Mucosa of descending colon (tissue), 3 donors: ENCODE results near the gene CEMIP. TPM values are rescaled to one million over a fixed set of nuclear protein-coding genes. Genes with fewer than 3 reads are reported as not detected.

Experiments used
- ATAC-seq: fragments of 200-7000 bp; cut with Tn5 transposase; one replicate; pipeline ENCODE4 v1.9.1; 2020; ENCODE audit warnings: mild to moderate bottlenecking, moderate library complexity
- DNase-seq, 3 donors: peaks; one replicate each; pipeline ENCODE4 v3.0.0-alpha.2; 2020
- H3K36me3 ChIP-seq: fragments of 200-600 bp; one replicate; pipeline ENCODE4 v1.8.0; 2021; ENCODE audit warnings: low read depth, mild to moderate bottlenecking
- H3K4me1 ChIP-seq: fragments of 200-600 bp; one replicate; pipeline ENCODE4 v1.8.0; 2021; ENCODE audit warnings: low read depth, mild to moderate bottlenecking
- H3K4me3 ChIP-seq: fragments of 200-600 bp; one replicate; pipeline ENCODE4 v1.8.0; 2021; ENCODE audit warnings: mild to moderate bottlenecking
- H3K9me3 ChIP-seq: fragments of 200-600 bp; one replicate; pipeline ENCODE4 v1.8.0; 2021; ENCODE audit warnings: mild to moderate bottlenecking
- CTCF ChIP-seq: fragments of 200-600 bp; IDR thresholded peaks from one replicate; pipeline ENCODE4 v1.8.0; 2022; ENCODE audit warnings: antibody characterized with exemption, mild to moderate bottlenecking
- intact Hi-C, 2 donors: fragments of 100-400 bp; cut with DNase I in 1 of 2; cut with micrococcal nuclease in 1 of 2; formaldehyde crosslinking; loops; one replicate each; pipeline versions ENCODE4 v1.11.0 to v1.11.1; 2022; cut with DNase I, micrococcal nuclease
- total RNA-seq, 3 donors: library from RNA; stranded (reverse); fragmentation: NEBNext Ultra II Directional in 2 of 3; extraction: Animal tissue kit (Norgen Biotek cat#: 25700) in 2 of 3; gene quantifications; one replicate each; pipeline versions ENCODE4 v1.2.1 to v1.2.4, GENCODE V29; 2021 to 2023
- donor health status: DM: no; HTN: no; CAD: no; lungs with moderate emphysema.
- donor health status: DM: no; HTN: no; CAD: no.
- donor health status: DM: no; HTN: yes; CAD: no.

CEMIP gene
- total RNA-seq, 3 donors from 2014 or later, result 0.63 to 2.2 (median 1.4) TPM

- H3K36me3 ChIP-seq, result no peaks in the 10 kb centered on the region
- intact Hi-C loops, result no loop called here
- no peaks in the 10 kb centered on the region for H3K4me1 ChIP-seq
- no peak for TF ChIP-seq CTCF
- no peak for DNase-seq
- no peaks in the 10 kb centered on the region for H3K9me3 ChIP-seq
- H3K4me3 ChIP-seq, result no peak overlapping the region
- ATAC-seq, result no peak
Observed at GRCh38 chr15:80880086-80880485, 100.9 kb downstream of the CEMIP start.

DNA sequence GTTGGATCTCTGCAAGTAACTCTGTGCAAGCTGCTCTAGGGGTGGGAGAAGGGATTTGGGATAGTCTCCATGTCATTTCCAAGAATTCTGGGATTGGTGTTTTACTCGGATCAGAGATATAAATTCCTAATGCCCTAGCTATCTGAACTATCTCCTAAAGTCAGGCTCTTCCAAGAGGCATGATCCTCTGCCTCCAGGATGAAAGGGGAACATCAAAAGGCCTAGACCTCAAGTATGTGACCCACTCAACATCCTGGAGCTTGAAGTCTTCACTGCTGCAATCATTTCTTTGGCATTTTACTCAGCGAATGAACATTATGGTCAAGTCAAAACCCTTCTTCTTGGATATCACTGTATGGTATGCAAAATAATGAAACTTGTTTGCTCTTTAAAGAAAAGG lies 104.5 kb downstream of the CEMIP start:
- no peak for TF ChIP-seq CTCF
- intact Hi-C loops, result no loop called here
- no peaks in the 10 kb centered on the region for H3K4me1 ChIP-seq
- no peak for DNase-seq
- no peak overlapping the region for H3K4me3 ChIP-seq
- H3K36me3 ChIP-seq, result no peaks in the 10 kb centered on the region
- H3K9me3 ChIP-seq, result no peaks in the 10 kb centered on the region
- ATAC-seq, result no peak

DNA sequence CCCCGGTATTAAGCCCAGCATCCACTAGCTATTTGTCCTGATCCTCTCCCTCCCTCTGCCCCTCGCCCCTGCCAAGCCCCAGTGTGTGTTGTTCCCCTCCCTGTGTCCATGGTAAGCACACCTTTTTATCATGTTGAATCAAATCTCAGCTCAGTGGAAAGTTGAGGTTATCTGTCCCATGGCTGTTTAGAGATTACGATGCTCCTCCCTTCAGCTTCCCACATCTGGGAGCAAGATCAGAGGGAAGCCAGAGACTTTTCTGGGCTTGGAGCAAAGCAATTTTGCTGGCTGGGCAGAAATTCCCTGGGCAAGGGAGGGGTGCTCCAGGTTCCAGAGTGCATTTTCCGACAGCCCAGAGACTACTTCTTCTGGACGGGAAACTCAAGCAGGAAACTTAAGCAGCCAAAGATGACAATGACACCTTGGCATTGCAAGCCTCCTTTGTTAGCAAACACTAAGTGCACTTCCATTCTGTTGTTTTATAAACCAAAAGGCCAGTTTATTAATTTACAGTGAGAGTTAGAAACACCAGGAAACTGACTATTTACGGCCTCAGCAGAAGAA lies 105.9 kb downstream of the CEMIP start:
- Histone ChIP-seq H3K4me3 (no peak overlapping the region), H3K36me3 (no peaks in the 10 kb centered on the region), H3K9me3 (no peaks in the 10 kb centered on the region), H3K4me1 (no peaks in the 10 kb centered on the region)
- DNase-seq, result no peak
- intact Hi-C loops, result no loop called here
- no peak for ATAC-seq
- no peak for TF ChIP-seq CTCF

- no peak for ATAC-seq
- intact Hi-C loops, result no loop called here
- no peak for DNase-seq
- Histone ChIP-seq H3K4me1 (no peaks in the 10 kb centered on the region), H3K9me3 (no peaks in the 10 kb centered on the region), H3K4me3 (no peak overlapping the region), H3K36me3 (no peaks in the 10 kb centered on the region)
- no peak for TF ChIP-seq CTCF
Observed at GRCh38 chr15:80887148-80887547, 108.0 kb downstream of the CEMIP start.

GRCh38 chr15:80888846-80889245 lies 109.7 kb downstream of the CEMIP start:
- DNase-seq (no peak), ATAC-seq (no peak)
- intact Hi-C loops, result no loop called here
- no peaks in the 10 kb centered on the region for H3K4me1 ChIP-seq
- H3K9me3 ChIP-seq, result no peaks in the 10 kb centered on the region
- H3K36me3 ChIP-seq, result no peaks in the 10 kb centered on the region
- no peak for TF ChIP-seq CTCF
- H3K4me3 ChIP-seq, result no peak overlapping the region
